ENCODE measurements around the gene TTC39C. TPM values are rescaled to one million over a fixed set of nuclear protein-coding genes. Genes with fewer than 3 reads are reported as not detected.
A peak's percentile ranks its signal among the peaks of the same experiment; 100 is the strongest.
"Not testable (repeated sequence)": the region's sequence is repeated elsewhere in the genome, so short reads cannot be mapped to it uniquely, and the experiment has no call there.

Gene TTC39C
- total and polyA plus RNA-seq, 2 experiments from 2014 or later = 4.1 to 6.0 TPM

DNA sequence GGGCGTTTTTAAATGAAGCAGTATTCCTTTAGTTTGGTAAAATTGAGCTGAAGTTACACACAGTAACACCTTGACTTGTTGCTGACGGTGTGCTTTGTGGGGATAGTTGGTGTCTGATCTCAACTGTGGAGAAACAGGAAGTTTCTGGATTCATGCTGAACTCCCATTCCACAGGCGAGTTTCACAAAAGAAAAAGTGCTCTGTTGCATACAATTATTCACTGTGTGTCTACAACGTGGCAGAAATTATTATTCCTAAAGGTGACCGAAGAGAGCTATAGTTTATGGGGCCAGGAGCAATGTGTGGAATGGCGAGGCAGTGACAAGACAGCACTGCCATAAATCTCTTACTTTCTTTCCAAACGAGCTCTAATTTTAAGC is 123.8 kb downstream of the TTC39C start:
- Histone ChIP-seq H3K36me3 (no peaks in the 10 kb centered on the region), H3K27me3 (peaks cover 4% of the 10 kb centered on the region), H3K9me3 (ENCODE audit: low read depth) (no peaks in the 10 kb centered on the region), H3K4me3 (peak overlapping the region; percentile 33), H3K4me1 (ENCODE audit: low read depth) (no peaks in the 10 kb centered on the region), H3K27ac (no peak overlapping the region)
- DNase-seq (ENCODE audit: low read depth in 1 of 2, low spot score in 1 of 2) = peak in 1 of 2 donors; percentile 21
- TF ChIP-seq, protein P1, sequence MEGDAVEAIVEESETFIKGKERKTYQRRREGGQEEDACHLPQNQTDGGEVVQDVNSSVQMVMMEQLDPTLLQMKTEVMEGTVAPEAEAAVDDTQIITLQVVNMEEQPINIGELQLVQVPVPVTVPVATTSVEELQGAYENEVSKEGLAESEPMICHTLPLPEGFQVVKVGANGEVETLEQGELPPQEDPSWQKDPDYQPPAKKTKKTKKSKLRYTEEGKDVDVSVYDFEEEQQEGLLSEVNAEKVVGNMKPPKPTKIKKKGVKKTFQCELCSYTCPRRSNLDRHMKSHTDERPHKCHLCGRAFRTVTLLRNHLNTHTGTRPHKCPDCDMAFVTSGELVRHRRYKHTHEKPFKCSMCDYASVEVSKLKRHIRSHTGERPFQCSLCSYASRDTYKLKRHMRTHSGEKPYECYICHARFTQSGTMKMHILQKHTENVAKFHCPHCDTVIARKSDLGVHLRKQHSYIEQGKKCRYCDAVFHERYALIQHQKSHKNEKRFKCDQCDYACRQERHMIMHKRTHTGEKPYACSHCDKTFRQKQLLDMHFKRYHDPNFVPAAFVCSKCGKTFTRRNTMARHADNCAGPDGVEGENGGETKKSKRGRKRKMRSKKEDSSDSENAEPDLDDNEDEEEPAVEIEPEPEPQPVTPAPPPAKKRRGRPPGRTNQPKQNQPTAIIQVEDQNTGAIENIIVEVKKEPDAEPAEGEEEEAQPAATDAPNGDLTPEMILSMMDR (IDR thresholded peaks at IDR 0.05; ENCODE audit: low read depth, low read length) = no peak

DNA sequence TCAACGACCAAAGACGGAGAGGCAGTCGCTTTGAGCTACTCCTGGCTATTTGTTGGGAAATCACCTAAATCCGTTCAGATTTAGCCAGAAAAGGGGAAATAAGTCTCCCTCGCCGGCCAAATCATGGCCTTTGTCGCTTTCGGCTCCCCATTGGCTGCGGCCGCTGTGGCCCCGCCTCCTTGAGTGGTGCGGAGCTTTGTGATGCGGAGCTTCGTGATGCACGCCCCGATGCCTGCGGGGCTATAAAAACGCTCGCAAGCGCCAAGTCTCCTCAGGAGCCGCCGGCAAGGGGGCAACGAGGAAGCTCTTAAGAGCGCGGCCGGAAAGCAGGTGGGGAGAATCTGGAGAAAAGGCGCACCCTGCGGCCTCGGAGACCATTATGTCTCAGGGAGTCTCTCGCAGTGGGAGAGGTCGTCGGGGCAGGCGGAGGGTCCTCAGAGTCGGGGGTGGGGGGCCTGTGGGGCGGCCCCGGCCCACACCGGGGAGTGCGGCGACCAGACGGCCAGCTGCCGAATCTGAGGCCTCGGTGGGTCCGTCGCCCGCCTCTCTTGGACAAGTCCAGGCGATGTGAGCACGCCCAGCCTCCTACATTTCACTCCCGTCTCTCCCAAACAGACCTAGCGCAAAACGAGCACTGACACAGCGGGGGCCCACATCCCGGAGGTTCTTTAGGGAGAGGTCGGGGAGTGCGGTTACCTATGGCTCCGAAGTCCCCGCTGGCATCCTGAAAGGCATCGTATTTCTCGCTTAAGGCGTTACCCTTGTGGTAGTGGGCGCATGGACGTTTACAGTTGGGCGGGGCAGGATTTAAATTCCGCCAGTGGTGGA is 124.4 kb downstream of the TTC39C start, which contains the start of gene CABYR:
Gene CABYR, plus strand, starts transcription at position 274 of the 828 bp plus-strand sequence. CDS start 4,053 bp downstream, outside the sequence.
- TF ChIP-seq, protein P1 (IDR thresholded peaks at IDR 0.05; ENCODE audit: low read depth, low read length) = no peak

DNA sequence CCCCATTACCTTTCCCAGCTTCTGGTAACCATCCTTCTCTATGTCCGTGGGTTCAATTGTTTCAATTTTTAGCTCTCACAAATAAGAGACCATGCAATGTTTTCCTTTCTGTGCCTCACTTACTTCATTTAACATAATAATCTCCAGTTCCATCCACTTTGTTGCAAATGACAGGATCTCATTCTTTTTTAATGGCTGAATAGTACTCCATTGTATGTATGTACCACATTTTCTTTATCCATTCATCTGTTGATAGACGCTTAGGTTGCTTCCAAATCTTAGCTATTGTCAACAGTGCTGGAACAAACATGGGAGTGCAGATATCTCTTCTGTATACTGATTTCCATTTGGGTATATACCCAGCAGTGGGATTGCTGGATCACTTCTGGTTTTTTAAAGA is 126.1 kb downstream of the TTC39C start:
- no peaks in the 10 kb centered on the region for H3K9me3 ChIP-seq (ENCODE audit: low read depth)
- DNase-seq (ENCODE audit: low read depth in 1 of 2, low spot score in 1 of 2) = no peak
- no peak overlapping the region for H3K27ac ChIP-seq
- H3K4me1 ChIP-seq (ENCODE audit: low read depth) = no peaks in the 10 kb centered on the region
- H3K27me3 ChIP-seq = peaks cover 4% of the 10 kb centered on the region
- no peaks in the 10 kb centered on the region for H3K36me3 ChIP-seq
- no peak overlapping the region for H3K4me3 ChIP-seq
- TF ChIP-seq, protein P1 (IDR thresholded peaks at IDR 0.05; ENCODE audit: low read depth, low read length) = no peak

More for the DNA sequence above, 124.4 kb downstream of the TTC39C start, which contains the start of gene CABYR:
- no peaks in the 10 kb centered on the region for H3K36me3 ChIP-seq
- no peaks in the 10 kb centered on the region for H3K9me3 ChIP-seq (ENCODE audit: low read depth)
- H3K4me3 ChIP-seq = peak within 1 kb of the TSS; percentile 33
- peak; percentile 56 to 88 for DNase-seq (ENCODE audit: low read depth in 1 of 2, low spot score in 1 of 2)
- H3K27me3 ChIP-seq = peaks cover 4% of the 10 kb centered on the region
- H3K4me1 ChIP-seq (ENCODE audit: low read depth) = no peaks in the 10 kb centered on the region
- no peak within 1 kb of the TSS for H3K27ac ChIP-seq

GRCh38 chr18:24142376-24142775 is 127.8 kb downstream of the TTC39C start:
- H3K27ac ChIP-seq = no peak overlapping the region

GRCh38 chr18:24149591-24149990 is 135.0 kb downstream of the TTC39C start:
- H3K36me3 ChIP-seq; DNase-seq (ENCODE audit: low read depth in 1 of 2, low spot score in 1 of 2); H3K27me3 ChIP-seq; H3K4me1 ChIP-seq (ENCODE audit: low read depth); H3K27ac ChIP-seq; H3K4me3 ChIP-seq; H3K9me3 ChIP-seq (ENCODE audit: low read depth): not testable (repeated sequence)

More at GRCh38 chr18:24142376-24142775, 127.8 kb downstream of the TTC39C start:
- Histone ChIP-seq H3K27me3 (peaks cover 4% of the 10 kb centered on the region), H3K4me1 (ENCODE audit: low read depth) (no peaks in the 10 kb centered on the region), H3K36me3 (no peaks in the 10 kb centered on the region), H3K4me3 (no peak overlapping the region), H3K9me3 (ENCODE audit: low read depth) (no peaks in the 10 kb centered on the region)
- TF ChIP-seq, protein P1 (IDR thresholded peaks at IDR 0.05; ENCODE audit: low read depth, low read length) = no peak
- no peak for DNase-seq (ENCODE audit: low read depth in 1 of 2, low spot score in 1 of 2)

GRCh38 chr18:24153397-24153796 is 138.8 kb downstream of the TTC39C start:
- H3K9me3 ChIP-seq (ENCODE audit: low read depth) = no peaks in the 10 kb centered on the region
- H3K36me3 ChIP-seq = no peaks in the 10 kb centered on the region
- TF ChIP-seq, protein P1 (IDR thresholded peaks at IDR 0.05; ENCODE audit: low read depth, low read length) = no peak
- no peak overlapping the region for H3K27ac ChIP-seq
- H3K27me3 ChIP-seq = no peaks in the 10 kb centered on the region
- H3K4me1 ChIP-seq (ENCODE audit: low read depth) = peaks cover 5% of the 10 kb centered on the region
- no peak overlapping the region for H3K4me3 ChIP-seq
- DNase-seq (ENCODE audit: low read depth in 1 of 2, low spot score in 1 of 2) = no peak

Measured in cardiac muscle cell (in vitro differentiated cells and primary cell).